Caki2 (cell line): Measurements from ENCODE around the gene UNC45B. TPM values are rescaled to one million over a fixed set of nuclear protein-coding genes. Genes with fewer than 3 reads are reported as not detected.
"Not testable (repeated sequence)": the region's sequence is repeated elsewhere in the genome, so short reads cannot be mapped to it uniquely, and the experiment has no call there.

Experiments used
- DNase-seq: peaks from one replicate; pipeline ENCODE4 v3.0.0-alpha.2; 2015; ENCODE audit warnings: low read depth
- in situ Hi-C: cut with HindIII; loops from 2 replicates; pipeline ENCODE4 v1.10.0; 2016; ENCODE audit warnings: low sequenced_read_pairs, low pct_unique_long_range_greater_than_20kb, mixed read lengths
- total RNA-seq: library from RNA; depleted of rRNA; stranded (reverse); fragments of >200 nt; shearing (Covaris generic); gene quantifications from 2 replicates; pipeline ENCODE4 v1.2.3, GENCODE V29; 2014; ENCODE audit warnings: low replicate concordance

The UNC45B gene
- total RNA-seq, 1 experiment from 2014 or later: not detected

GRCh38 chr17:35189291-35189690, 41.7 kb downstream of the UNC45B start:
- in situ Hi-C loops: no loop called here
- DNase-seq: no peak

GRCh38 chr17:35191001-35191695, 43.5 kb downstream of the UNC45B start:
- in situ Hi-C loops: no loop called here

GRCh38 chr17:35192708-35193107, 45.1 kb downstream of the UNC45B start:
- in situ Hi-C loops: no loop called here

More at GRCh38 chr17:35191001-35191695, 43.5 kb downstream of the UNC45B start:
- no peak for DNase-seq

GRCh38 chr17:35194001-35194400, 46.4 kb downstream of the UNC45B start, which contains the start of gene SLC35G3:
Gene SLC35G3, minus strand, starts transcription at chr17:35194393. Its CDS starts 86 bp downstream, at chr17:35194307.
- in situ Hi-C loops, DNase-seq: not testable (repeated sequence)

More at GRCh38 chr17:35192708-35193107, 45.1 kb downstream of the UNC45B start:
- DNase-seq: no peak

GRCh38 chr17:35195062-35195461, 47.4 kb downstream of the UNC45B start:
- in situ Hi-C loops: not testable (repeated sequence)

GRCh38 chr17:35202582-35202981, 55.0 kb downstream of the UNC45B start:
- DNase-seq, in situ Hi-C loops: not testable (repeated sequence)

More at GRCh38 chr17:35195062-35195461, 47.4 kb downstream of the UNC45B start:
- DNase-seq: not testable (repeated sequence)

- no peak for DNase-seq
- in situ Hi-C loops: no loop called here
Observed at GRCh38 chr17:35210741-35211140, 63.1 kb downstream of the UNC45B start.

GRCh38 chr17:35212668-35213067, 65.1 kb downstream of the UNC45B start:
- DNase-seq: no peak
- in situ Hi-C loops: no loop called here

GRCh38 chr17:35213412-35213940, 65.9 kb downstream of the UNC45B start:
- no peak for DNase-seq
- in situ Hi-C loops: no loop called here

- in situ Hi-C loops: no loop called here
- no peak for DNase-seq
Observed at GRCh38 chr17:35214192-35214591, 66.6 kb downstream of the UNC45B start.

- in situ Hi-C loops: no loop called here
- no peak for DNase-seq
Observed at GRCh38 chr17:35214631-35215273, 67.1 kb downstream of the UNC45B start.

GRCh38 chr17:35217107-35217506, 69.5 kb downstream of the UNC45B start:
- in situ Hi-C loops: no loop called here
- DNase-seq: no peak

- DNase-seq: no peak
- in situ Hi-C loops: no loop called here
Observed at GRCh38 chr17:35218915-35219314, 71.3 kb downstream of the UNC45B start.

- in situ Hi-C loops: no loop called here
Observed at GRCh38 chr17:35222452-35222851, 74.8 kb downstream of the UNC45B start.

GRCh38 chr17:35224436-35224835, 76.8 kb downstream of the UNC45B start:
- in situ Hi-C loops: no loop called here
- DNase-seq: no peak

More at GRCh38 chr17:35222452-35222851, 74.8 kb downstream of the UNC45B start:
- DNase-seq: no peak

GRCh38 chr17:35227546-35227945, 79.9 kb downstream of the UNC45B start:
- DNase-seq: no peak
- in situ Hi-C loops: no loop called here

- DNase-seq: no peak
- in situ Hi-C loops: no loop called here
Observed at GRCh38 chr17:35229638-35230037, 82.0 kb downstream of the UNC45B start.

GRCh38 chr17:35234315-35234714, 86.7 kb downstream of the UNC45B start:
- in situ Hi-C loops, DNase-seq: not testable (repeated sequence)

GRCh38 chr17:35235289-35235688, 87.7 kb downstream of the UNC45B start:
- no peak for DNase-seq
- in situ Hi-C loops: no loop called here
